Fibroblast of skin of left biceps (primary cell): Measurements from ENCODE around the gene EIF2A.
A peak's percentile ranks its signal among the peaks of the same experiment; 100 is the strongest.
"Not testable (repeated sequence)": the region's sequence is repeated elsewhere in the genome, so short reads cannot be mapped to it uniquely, and the experiment has no call there.

Source experiments
- DNase-seq, 2 experiments: peaks; one replicate each; pipeline ENCODE4 v3.0.0-alpha.2; 2013; ENCODE audit warnings: low read depth in 2 of 2

The EIF2A gene

GRCh38 chr3:150602426-150603152 lies 56.0 kb downstream of the EIF2A start:
- no peak for DNase-seq

- DNase-seq, result peak; percentile 90
These were observed 56.8 kb downstream of the EIF2A start, which contains the start of gene SELENOT for GRCh38 chr3:150603153-150603979. Gene SELENOT, plus strand, starts transcription at chr3:150603321. Its CDS starts 42 bp downstream, at chr3:150603363.

GRCh38 chr3:150603980-150604319 lies 57.4 kb downstream of the EIF2A start:
- no peak for DNase-seq

- DNase-seq, result no peak
These were observed 59.5 kb downstream of the EIF2A start for GRCh38 chr3:150605998-150606641.

- DNase-seq, result no peak
These were observed 60.9 kb downstream of the EIF2A start for GRCh38 chr3:150607267-150608065.

- DNase-seq, result no peak
These were observed 63.4 kb downstream of the EIF2A start for GRCh38 chr3:150609988-150610387.

- DNase-seq, result no peak
These were observed 64.2 kb downstream of the EIF2A start for GRCh38 chr3:150610785-150611184.

GRCh38 chr3:150611666-150612065 lies 65.1 kb downstream of the EIF2A start:
- no peak for DNase-seq

GRCh38 chr3:150612494-150612893 lies 65.9 kb downstream of the EIF2A start:
- DNase-seq, result no peak

GRCh38 chr3:150613034-150613433 lies 66.4 kb downstream of the EIF2A start:
- DNase-seq, result no peak

- no peak for DNase-seq
These were observed 67.3 kb downstream of the EIF2A start for GRCh38 chr3:150613709-150614480.

GRCh38 chr3:150620002-150620689 lies 73.6 kb downstream of the EIF2A start:
- DNase-seq, result no peak

- DNase-seq, result not testable (repeated sequence)
These were observed 76.4 kb downstream of the EIF2A start for GRCh38 chr3:150622955-150623354.

GRCh38 chr3:150623945-150624344 lies 77.4 kb downstream of the EIF2A start:
- no peak for DNase-seq

- no peak for DNase-seq
These were observed 79.8 kb downstream of the EIF2A start for GRCh38 chr3:150626148-150626930.

- no peak for DNase-seq
These were observed 81.0 kb downstream of the EIF2A start for GRCh38 chr3:150627557-150627956.

GRCh38 chr3:150631515-150632221 lies 85.1 kb downstream of the EIF2A start:
- no peak for DNase-seq

GRCh38 chr3:150635076-150635475 lies 88.5 kb downstream of the EIF2A start:
- no peak for DNase-seq

GRCh38 chr3:150635526-150635925 lies 88.9 kb downstream of the EIF2A start:
- no peak for DNase-seq
